ENCODE results near the gene ADK. TPM values are rescaled to one million over a fixed set of nuclear protein-coding genes. Genes with fewer than 3 reads are reported as not detected.

Gene ADK
- total RNA-seq, 1 experiment from 2014 or later = 66.6 TPM

GRCh38 chr10:74500026-74500704 is 349.1 kb downstream of the ADK start:
- Mint-ChIP-seq H3K4me3 (ENCODE audit: low read depth, unreplicated experiment) (no peak overlapping the region), H3K4me1 (ENCODE audit: low read depth, unreplicated experiment) (peaks cover 42% of the 10 kb centered on the region), H3K9me3 (ENCODE audit: low read depth, unreplicated experiment) (no peaks in the 10 kb centered on the region), H3K27ac (ENCODE audit: unreplicated experiment) (no peak overlapping the region), H3K27me3 (ENCODE audit: unreplicated experiment) (no peaks in the 10 kb centered on the region), H3K36me3 (ENCODE audit: insufficient read depth, unreplicated experiment) (no peaks in the 10 kb centered on the region)
- CTCF ChIA-PET = interaction anchor here (1.3 kb wide), 1 partner anchor 17 kb away, joined by 4 read pairs; no protein-coding TSS in a partner anchor
- intact Hi-C loops (cut with micrococcal nuclease; ENCODE audit: unreplicated experiment) = loop anchor here (5.0 kb wide), 1 partner anchor 233 kb away; no protein-coding TSS in a partner anchor
- no TSS peak for BruUV-seq (replicated peaks)
- no peak for DNase-seq
- TF ChIP-seq, protein P1, sequence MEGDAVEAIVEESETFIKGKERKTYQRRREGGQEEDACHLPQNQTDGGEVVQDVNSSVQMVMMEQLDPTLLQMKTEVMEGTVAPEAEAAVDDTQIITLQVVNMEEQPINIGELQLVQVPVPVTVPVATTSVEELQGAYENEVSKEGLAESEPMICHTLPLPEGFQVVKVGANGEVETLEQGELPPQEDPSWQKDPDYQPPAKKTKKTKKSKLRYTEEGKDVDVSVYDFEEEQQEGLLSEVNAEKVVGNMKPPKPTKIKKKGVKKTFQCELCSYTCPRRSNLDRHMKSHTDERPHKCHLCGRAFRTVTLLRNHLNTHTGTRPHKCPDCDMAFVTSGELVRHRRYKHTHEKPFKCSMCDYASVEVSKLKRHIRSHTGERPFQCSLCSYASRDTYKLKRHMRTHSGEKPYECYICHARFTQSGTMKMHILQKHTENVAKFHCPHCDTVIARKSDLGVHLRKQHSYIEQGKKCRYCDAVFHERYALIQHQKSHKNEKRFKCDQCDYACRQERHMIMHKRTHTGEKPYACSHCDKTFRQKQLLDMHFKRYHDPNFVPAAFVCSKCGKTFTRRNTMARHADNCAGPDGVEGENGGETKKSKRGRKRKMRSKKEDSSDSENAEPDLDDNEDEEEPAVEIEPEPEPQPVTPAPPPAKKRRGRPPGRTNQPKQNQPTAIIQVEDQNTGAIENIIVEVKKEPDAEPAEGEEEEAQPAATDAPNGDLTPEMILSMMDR (IDR thresholded peaks at IDR 0.05; ENCODE audit: unreplicated experiment) = no peak

GRCh38 chr10:74500816-74501215 is 349.8 kb downstream of the ADK start:
- DNase-seq = no peak
- TF ChIP-seq, protein P1 (IDR thresholded peaks at IDR 0.05; ENCODE audit: unreplicated experiment) = no peak
- peaks cover 4% of the 10 kb centered on the region for H3K9me3 Mint-ChIP-seq (ENCODE audit: low read depth, unreplicated experiment)
- H3K4me1 Mint-ChIP-seq (ENCODE audit: low read depth, unreplicated experiment) = peaks cover 38% of the 10 kb centered on the region
- H3K27ac Mint-ChIP-seq (ENCODE audit: unreplicated experiment) = no peak overlapping the region
- BruUV-seq (replicated peaks) = no TSS peak
- no peaks in the 10 kb centered on the region for H3K27me3 Mint-ChIP-seq (ENCODE audit: unreplicated experiment)
- CTCF ChIA-PET = interaction anchor here (1.3 kb wide), 1 partner anchor 17 kb away, joined by 4 read pairs; no protein-coding TSS in a partner anchor
- H3K36me3 Mint-ChIP-seq (ENCODE audit: insufficient read depth, unreplicated experiment) = no peaks in the 10 kb centered on the region
- intact Hi-C loops (cut with micrococcal nuclease; ENCODE audit: unreplicated experiment) = loop anchor here (5.0 kb wide), 1 partner anchor 234 kb away; no protein-coding TSS in a partner anchor
- H3K4me3 Mint-ChIP-seq (ENCODE audit: low read depth, unreplicated experiment) = no peak overlapping the region

DNA sequence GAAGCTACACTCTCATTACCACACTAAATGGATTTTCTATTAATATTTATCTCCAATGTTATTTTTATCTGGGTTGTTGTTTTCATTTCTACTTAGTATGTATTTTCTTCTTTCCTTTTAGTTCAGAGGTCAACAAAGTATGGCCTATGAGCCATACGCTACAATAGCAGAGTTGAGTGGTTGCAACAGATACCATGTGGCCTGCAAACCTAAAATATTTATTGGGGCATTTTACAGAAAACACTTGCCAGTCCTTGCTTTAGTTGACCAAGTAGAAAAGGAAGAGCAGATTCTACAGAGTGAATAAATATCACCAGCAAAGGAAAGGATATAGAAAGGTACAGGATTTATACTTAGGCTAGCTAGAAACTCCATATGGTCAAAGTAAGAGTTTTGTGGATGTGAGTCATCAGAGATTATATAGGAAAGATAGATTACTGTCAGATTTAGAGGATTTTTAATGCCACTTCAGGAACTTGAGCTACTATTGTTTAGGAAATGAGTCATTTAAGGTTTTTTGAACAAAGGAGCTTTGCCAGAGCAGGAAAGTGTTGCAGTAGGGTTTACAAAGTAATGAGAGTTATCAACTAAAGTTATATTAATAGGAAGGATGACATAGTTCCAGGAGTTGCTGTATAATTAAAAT is 352.1 kb downstream of the ADK start:
- TF ChIP-seq, protein P1 (IDR thresholded peaks at IDR 0.05; ENCODE audit: unreplicated experiment) = no peak
- Mint-ChIP-seq H3K4me3 (ENCODE audit: low read depth, unreplicated experiment) (peak overlapping the region; percentile 25), H3K4me1 (ENCODE audit: low read depth, unreplicated experiment) (peaks cover 38% of the 10 kb centered on the region), H3K27me3 (ENCODE audit: unreplicated experiment) (no peaks in the 10 kb centered on the region), H3K9me3 (ENCODE audit: low read depth, unreplicated experiment) (peaks cover 6% of the 10 kb centered on the region), H3K27ac (ENCODE audit: unreplicated experiment) (peak overlapping the region; percentile 71), H3K36me3 (ENCODE audit: insufficient read depth, unreplicated experiment) (no peaks in the 10 kb centered on the region)
- intact Hi-C loops (cut with micrococcal nuclease; ENCODE audit: unreplicated experiment) = loop anchor here (5.0 kb wide), 1 partner anchor 236 kb away; no protein-coding TSS in a partner anchor
- no peak for DNase-seq
- BruUV-seq (replicated peaks) = no TSS peak
- CTCF ChIA-PET = interaction anchor here (0.8 to 1.3 kb wide), 3 partner anchors 14 to 83 kb away, joined by 3 to 5 read pairs (median 4); no protein-coding TSS in a partner anchor

DNA sequence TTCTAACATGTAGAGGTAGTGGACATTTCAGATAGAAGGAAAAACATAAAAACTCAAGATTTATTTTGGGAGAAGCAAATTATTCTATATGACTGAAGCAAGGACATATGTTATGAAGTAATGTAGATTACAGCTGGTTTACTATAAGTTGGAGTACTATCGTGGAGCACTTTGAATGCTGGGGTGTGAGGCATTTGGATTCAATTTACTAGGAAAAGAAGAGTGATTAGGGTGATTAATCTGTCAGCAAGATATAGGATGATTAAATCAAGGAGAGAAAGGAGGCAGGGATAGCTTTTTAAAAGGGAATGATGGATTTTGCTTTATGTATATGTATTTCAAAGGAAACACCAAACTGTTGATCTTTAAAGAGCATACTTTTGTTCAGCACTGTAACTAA is 356.9 kb downstream of the ADK start:
- peaks cover 23% of the 10 kb centered on the region for H3K4me1 Mint-ChIP-seq (ENCODE audit: low read depth, unreplicated experiment)
- CTCF ChIA-PET = no interaction called here
- peaks cover 14% of the 10 kb centered on the region for H3K9me3 Mint-ChIP-seq (ENCODE audit: low read depth, unreplicated experiment)
- BruUV-seq (replicated peaks) = no TSS peak
- TF ChIP-seq, protein P1 (IDR thresholded peaks at IDR 0.05; ENCODE audit: unreplicated experiment) = no peak
- H3K4me3 Mint-ChIP-seq (ENCODE audit: low read depth, unreplicated experiment) = no peak overlapping the region
- intact Hi-C loops (cut with micrococcal nuclease; ENCODE audit: unreplicated experiment) = no loop called here
- DNase-seq = no peak
- no peak overlapping the region for H3K27ac Mint-ChIP-seq (ENCODE audit: unreplicated experiment)
- no peaks in the 10 kb centered on the region for H3K27me3 Mint-ChIP-seq (ENCODE audit: unreplicated experiment)
- H3K36me3 Mint-ChIP-seq (ENCODE audit: insufficient read depth, unreplicated experiment) = no peaks in the 10 kb centered on the region
